GM12878 (cell line): ENCODE results near the gene TP53I11. TPM values are rescaled to one million over a fixed set of nuclear protein-coding genes. Genes with fewer than 3 reads are reported as not detected.

ENCODE experiments used
- ATAC-seq: fragments of 200-7000 bp; cut with Tn5 transposase; 3 replicates; pipeline ENCODE4 v1.9.1; 2020; ENCODE audit warnings: mild to moderate bottlenecking, moderate library complexity
- BruUV-seq: library from RNA; stranded (reverse); fragments of 400-500 nt; replicated peaks from 2 replicates; lab custom pipeline; 2021; lab: Mats Ljungman, UMichigan
- CTCF ChIA-PET: fragments of 300-600 bp; sonication (Branson Sonifier 250); formaldehyde crosslinking; extraction: SDS; loops from one replicate; lab custom pipeline; 2021; ENCODE audit warnings: inconsistent platforms; lab: Yijun Ruan, JAX
- POLR2A ChIA-PET: fragments of 350-600 bp; formaldehyde crosslinking; extraction: SDS; loops from one replicate; lab custom pipeline; 2021; ENCODE audit warnings: inconsistent platforms; lab: Charles Lee
- RAD21 ChIA-PET: fragments of 300-600 bp; sonication (Branson Sonifier 250); formaldehyde crosslinking; loops from one replicate; lab custom pipeline; 2023; ENCODE audit warnings: antibody characterized with exemption; ENCODE audit not compliant: unreplicated experiment; lab: Charles Lee
- SMC1A ChIA-PET: fragments of 300-600 bp; sonication (Branson Sonifier 250); formaldehyde crosslinking; loops from one replicate; lab custom pipeline; 2023; ENCODE audit not compliant: unreplicated experiment, uncharacterized antibody; lab: Charles Lee
- DNase-seq: peaks from one replicate; pipeline ENCODE4 v3.0.0-alpha.2; 2011; ENCODE audit warnings: low read depth, low spot score
- FAIRE-seq: peaks from 3 replicates; lab custom pipeline; 2011; peaks lifted over from hg19 to GRCh38; lab: Jason Lieb, UNC
- H2AFZ ChIP-seq: 2 replicates; pipeline ENCODE4 v1.6.0; 2011; ENCODE audit warnings: low read depth, low read length, control low read depth; ENCODE audit not compliant: control insufficient read depth
- H3K27ac ChIP-seq: 2 replicates; pipeline ENCODE4 v1.5.1; 2011; ENCODE audit warnings: control low read depth; ENCODE audit not compliant: control insufficient read depth, insufficient read depth
- H3K27me3 ChIP-seq, 2 experiments: replicated peaks in 1 of 2; 2 replicates each; pipeline versions ENCODE4 v1.6.0 to v1.6.1; 2011; ENCODE audit warnings: low read length in 1 of 2; ENCODE audit not compliant: control insufficient read depth in 2 of 2, insufficient read depth in 2 of 2
- H3K36me3 ChIP-seq, 2 experiments: 2 replicates each; pipeline ENCODE4 v1.5.1; 2011; ENCODE audit warnings: low read length in 1 of 2; ENCODE audit not compliant: control insufficient read depth in 2 of 2, insufficient read depth in 2 of 2
- H3K4me1 ChIP-seq: 2 replicates; pipeline ENCODE4 v1.6.1; 2011; ENCODE audit warnings: mild to moderate bottlenecking, low read length, moderate library complexity, mixed read lengths; ENCODE audit not compliant: control insufficient read depth, insufficient read depth
- H3K4me2 ChIP-seq: 2 replicates; pipeline ENCODE4 v1.6.0; 2011; ENCODE audit warnings: control low read depth; ENCODE audit not compliant: control insufficient read depth, insufficient read depth
- H3K4me3 ChIP-seq: fragments of 200-600 bp; sonication (generic); 2 replicates; pipeline ENCODE4 v1.5.1; 2016
- H3K79me2 ChIP-seq: 2 replicates; pipeline ENCODE4 v1.6.0; 2011; ENCODE audit warnings: low read length; ENCODE audit not compliant: control insufficient read depth, insufficient read depth
- H3K9ac ChIP-seq: 2 replicates; pipeline ENCODE4 v1.8.0; 2011; ENCODE audit warnings: low read length, control low read depth, mixed read lengths; ENCODE audit not compliant: control insufficient read depth, insufficient read depth
- H3K9me3 ChIP-seq: replicated peaks from 3 replicates; pipeline ENCODE4 v1.5.1; 2011; ENCODE audit warnings: mild to moderate bottlenecking, low read length; ENCODE audit not compliant: control insufficient read depth, insufficient read depth
- H4K20me1 ChIP-seq: 2 replicates; pipeline ENCODE4 v1.6.0; 2011; ENCODE audit not compliant: control insufficient read depth, insufficient read depth
- KDM1A ChIP-seq: fragments of 200-600 bp; sonication (generic); IDR thresholded peaks from 2 replicates; pipeline ENCODE4 v1.6.1; 2016; ENCODE audit warnings: borderline replicate concordance
- MYC ChIP-seq: IDR thresholded peaks from 2 replicates; pipeline ENCODE4 v1.6.1; 2011; ENCODE audit warnings: mild to moderate bottlenecking, low read length, moderate library complexity, inconsistent platforms; ENCODE audit not compliant: insufficient read depth, insufficient replicate concordance, insufficient read length, severe bottlenecking
- ZBTB11 ChIP-seq: fragments of 450-650 bp; formaldehyde crosslinking; IDR thresholded peaks from 2 replicates; pipeline ENCODE4 v1.5.0; 2022; ENCODE audit warnings: mild to moderate bottlenecking, missing genetic modification characterization
- ZNF592 ChIP-seq: fragments of 450-650 bp; IDR thresholded peaks from 2 replicates; pipeline ENCODE4 v1.6.1; 2017; ENCODE audit warnings: mild to moderate bottlenecking, moderate library complexity
- WGBS: methylation state at CpG from one replicate; pipeline ENCODE4 v1.1.6; 2016; ENCODE audit warnings: low lambda C conversion rate; ENCODE audit not compliant: insufficient replicate concordance, insufficient coverage; ENCODE audit errors: missing lambda C conversion rate; 5-methylcytosine and 5-hydroxymethylcytosine counted together
- in situ Hi-C: fragments of 300-500 bp; cut with MboI; formaldehyde crosslinking; loops from 9 replicates; pipeline ENCODE4 v1.14.3; 2018; ENCODE audit warnings: mixed read lengths
- intact Hi-C: fragments of 100-400 bp; cut with micrococcal nuclease; formaldehyde crosslinking; loops from one replicate; pipeline ENCODE4 v1.14.2; 2022; ENCODE audit not compliant: unreplicated experiment
- polyA plus RNA-seq, 11 experiments: library from polyadenylated mRNA; depleted of rRNA in 4 of 11; unstranded in 6 of 11; stranded (reverse) in 5 of 11; fragments of >200 nt; fragmentation: Nextera tagmentation in 4 of 11; fragmentation: Illumina TruSeq in 1 of 11; extraction: Ambion mirVana in 4 of 11; extraction: Trizol in 1 of 11; gene quantifications; 1 replicate in 1 of 11; 2 replicates in 10 of 11; pipeline versions ENCODE4 v1.2.1 to v1.2.3, GENCODE V29; 2011 to 2016; ENCODE audit warnings: inconsistent platforms in 2 of 11, missing spikeins in 2 of 11, low read depth in 1 of 11
- total RNA-seq, 4 experiments: library from RNA; depleted of rRNA in 3 of 4; stranded (reverse); fragments of >200 nt in 3 of 4; fragmentation: Illumina TruSeq in 1 of 4; extraction: Trizol in 1 of 4; gene quantifications; 2 replicates each; pipeline versions ENCODE4 v1.2.1 to v1.2.3, GENCODE V29; 2013 to 2021

TP53I11 gene
- total and polyA plus RNA-seq, 10 of the 15 experiments (the other 5 are each of a cell fraction or from before 2014, with no cell fraction given): 0.03 to 0.28 (median 0.17) TPM; not detected in 3

- Histone ChIP-seq H3K79me2 (no peaks in the 10 kb centered on the region), H3K9ac (no peak overlapping the region), H3K4me1 (peaks cover 7% of the 10 kb centered on the region), H3K4me3 (no peak overlapping the region), H3K27ac (no peak overlapping the region), H3K27me3 (no peaks in the 10 kb centered on the region; a peak in 1 of 4 replicates), H4K20me1 (no peaks in the 10 kb centered on the region), H3K36me3 (no peaks in the 10 kb centered on the region), H2AFZ (no peak overlapping the region), H3K4me2 (no peak overlapping the region), H3K9me3 (no peaks in the 10 kb centered on the region)
- DNase-seq: no peak
- ATAC-seq: no peak
- intact Hi-C loops (loop anchor here (10.0 kb wide), 2 partner anchors 260 to 630 kb away; no protein-coding TSS in a partner anchor), in situ Hi-C loops (loop anchor here (10.0 kb wide), 1 partner anchor 190 kb away; the partner anchor contains the start of gene TSPAN18)
- ChIA-PET SMC1A (interaction anchor here (0.5 to 1.5 kb wide), 2 partner anchors 53 to 220 kb away, joined by 3 to 4 read pairs; no protein-coding TSS in a partner anchor), POLR2A (no interaction called here), RAD21 (no interaction called here), CTCF (interaction anchor here (0.6 to 1.6 kb wide), 2 partner anchors 108 to 358 kb away, joined by 3 to 6 read pairs; no protein-coding TSS in a partner anchor)
- no peak for FAIRE-seq
- no TSS peak for BruUV-seq
- WGBS: 34% methylated on average over 10 of the region's 10 CpGs
- TF ChIP-seq MYC (no peak), ZNF592 (no peak), KDM1A (no peak), ZBTB11 (CRISPR knock-in tag) (no peak)
Measured at GRCh38 chr11:44915004-44915403, 35.7 kb downstream of the TP53I11 start.
